HEK293 (cell line): ENCODE measurements around the gene TRAF1.

Source experiments
- SALL2 ChIP-seq: fragments of 450-650 bp; formaldehyde crosslinking; IDR thresholded peaks from 2 replicates; pipeline ENCODE4 v1.5.0; 2017; ENCODE audit warnings: missing biosample characterization, mild to moderate bottlenecking, missing genetic modification characterization, borderline replicate concordance
- ZFP3 ChIP-seq: fragments of 450-650 bp; formaldehyde crosslinking; IDR thresholded peaks from 2 replicates; pipeline ENCODE4 v1.5.1; 2016; ENCODE audit warnings: low read depth, missing biosample characterization, missing genetic modification characterization
- ZNF138 ChIP-seq: fragments of 450-650 bp; formaldehyde crosslinking; IDR thresholded peaks from 2 replicates; pipeline ENCODE4 v1.5.1; 2016; ENCODE audit warnings: missing biosample characterization, missing genetic modification characterization, borderline replicate concordance
- ZNF292 ChIP-seq: fragments of 450-650 bp; formaldehyde crosslinking; IDR thresholded peaks from 2 replicates; pipeline ENCODE4 v1.5.1; 2016; ENCODE audit warnings: low read depth, missing biosample characterization, missing genetic modification characterization, borderline replicate concordance
- ZNF350 ChIP-seq: fragments of 450-650 bp; formaldehyde crosslinking; IDR thresholded peaks from 2 replicates; pipeline ENCODE4 v1.5.0; 2017; ENCODE audit warnings: missing biosample characterization, mild to moderate bottlenecking, missing genetic modification characterization
- ZNF654 ChIP-seq: fragments of 450-650 bp; formaldehyde crosslinking; IDR thresholded peaks from 2 replicates; pipeline ENCODE4 v1.5.1; 2016; ENCODE audit warnings: low read depth, missing biosample characterization, missing genetic modification characterization
- ZNF76 ChIP-seq: fragments of 450-650 bp; formaldehyde crosslinking; IDR thresholded peaks from 2 replicates; pipeline ENCODE4; 2016; ENCODE audit warnings: low read depth, missing biosample characterization, missing genetic modification characterization, borderline replicate concordance
- ZNF768 ChIP-seq: fragments of 450-650 bp; formaldehyde crosslinking; IDR thresholded peaks from 2 replicates; pipeline ENCODE4 v1.5.1; 2018; ENCODE audit warnings: missing biosample characterization, mild to moderate bottlenecking, missing genetic modification characterization
- TF ChIP-seq, protein P1 (sequence below): fragments of 450-650 bp; formaldehyde crosslinking; IDR thresholded peaks from 2 replicates; pipeline ENCODE4 v1.5.1; 2016; ENCODE audit warnings: missing biosample characterization, missing genetic modification characterization
- TF ChIP-seq, protein P2 (sequence below): fragments of 450-650 bp; formaldehyde crosslinking; IDR thresholded peaks from 2 replicates; pipeline ENCODE4 v1.5.1; 2016; ENCODE audit warnings: missing biosample characterization, missing genetic modification characterization
- TF ChIP-seq, protein P3 (sequence below): fragments of 450-650 bp; formaldehyde crosslinking; IDR thresholded peaks from 2 replicates; pipeline ENCODE4 v1.5.1; 2016; ENCODE audit warnings: missing biosample characterization, missing genetic modification characterization
- TF ChIP-seq, protein P4 (sequence below): sonication (generic); formaldehyde crosslinking; IDR thresholded peaks from 2 replicates; pipeline ENCODE4 v1.8.1; 2022; ENCODE audit warnings: mild to moderate bottlenecking, moderate library complexity, missing genetic modification reagents

DNA sequence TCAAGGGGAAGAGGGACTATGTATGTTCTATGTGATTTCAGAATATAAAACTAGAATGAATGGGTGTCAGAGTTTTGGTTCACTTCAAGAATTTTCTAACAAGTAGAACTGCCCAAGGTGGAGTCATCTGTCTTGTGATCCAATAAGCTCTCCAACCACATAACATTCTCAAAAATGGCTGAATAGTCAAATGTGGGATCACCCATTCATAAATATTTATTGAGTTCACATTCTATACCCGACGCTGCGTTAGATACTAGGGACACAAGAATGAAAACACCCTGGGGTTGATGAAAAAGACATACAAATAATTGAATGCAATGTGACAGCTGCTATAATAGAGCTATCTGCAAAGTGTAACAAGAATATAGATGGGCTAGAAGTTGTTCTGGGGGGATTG, 35.3 kb upstream of the TRAF1 start:
- TF ChIP-seq SALL2 (tag by site-specific recombination) (no peak), ZFP3 (tag by site-specific recombination) (no peak), ZNF654 (no peak), ZNF76 (tag by site-specific recombination) (no peak), ZNF292 (no peak), ZNF350 (tag by site-specific recombination) (no peak), ZNF768 (tag by site-specific recombination) (no peak), ZNF138 (tag by site-specific recombination) (no peak)
- TF ChIP-seq, protein P1, sequence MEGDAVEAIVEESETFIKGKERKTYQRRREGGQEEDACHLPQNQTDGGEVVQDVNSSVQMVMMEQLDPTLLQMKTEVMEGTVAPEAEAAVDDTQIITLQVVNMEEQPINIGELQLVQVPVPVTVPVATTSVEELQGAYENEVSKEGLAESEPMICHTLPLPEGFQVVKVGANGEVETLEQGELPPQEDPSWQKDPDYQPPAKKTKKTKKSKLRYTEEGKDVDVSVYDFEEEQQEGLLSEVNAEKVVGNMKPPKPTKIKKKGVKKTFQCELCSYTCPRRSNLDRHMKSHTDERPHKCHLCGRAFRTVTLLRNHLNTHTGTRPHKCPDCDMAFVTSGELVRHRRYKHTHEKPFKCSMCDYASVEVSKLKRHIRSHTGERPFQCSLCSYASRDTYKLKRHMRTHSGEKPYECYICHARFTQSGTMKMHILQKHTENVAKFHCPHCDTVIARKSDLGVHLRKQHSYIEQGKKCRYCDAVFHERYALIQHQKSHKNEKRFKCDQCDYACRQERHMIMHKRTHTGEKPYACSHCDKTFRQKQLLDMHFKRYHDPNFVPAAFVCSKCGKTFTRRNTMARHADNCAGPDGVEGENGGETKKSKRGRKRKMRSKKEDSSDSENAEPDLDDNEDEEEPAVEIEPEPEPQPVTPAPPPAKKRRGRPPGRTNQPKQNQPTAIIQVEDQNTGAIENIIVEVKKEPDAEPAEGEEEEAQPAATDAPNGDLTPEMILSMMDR = no peak
- TF ChIP-seq, protein P2, sequence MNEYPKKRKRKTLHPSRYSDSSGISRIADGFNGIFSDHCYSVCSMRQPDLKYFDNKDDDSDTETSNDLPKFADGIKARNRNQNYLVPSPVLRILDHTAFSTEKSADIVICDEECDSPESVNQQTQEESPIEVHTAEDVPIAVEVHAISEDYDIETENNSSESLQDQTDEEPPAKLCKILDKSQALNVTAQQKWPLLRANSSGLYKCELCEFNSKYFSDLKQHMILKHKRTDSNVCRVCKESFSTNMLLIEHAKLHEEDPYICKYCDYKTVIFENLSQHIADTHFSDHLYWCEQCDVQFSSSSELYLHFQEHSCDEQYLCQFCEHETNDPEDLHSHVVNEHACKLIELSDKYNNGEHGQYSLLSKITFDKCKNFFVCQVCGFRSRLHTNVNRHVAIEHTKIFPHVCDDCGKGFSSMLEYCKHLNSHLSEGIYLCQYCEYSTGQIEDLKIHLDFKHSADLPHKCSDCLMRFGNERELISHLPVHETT (tag by site-specific recombination) = no peak
- TF ChIP-seq, protein P3, sequence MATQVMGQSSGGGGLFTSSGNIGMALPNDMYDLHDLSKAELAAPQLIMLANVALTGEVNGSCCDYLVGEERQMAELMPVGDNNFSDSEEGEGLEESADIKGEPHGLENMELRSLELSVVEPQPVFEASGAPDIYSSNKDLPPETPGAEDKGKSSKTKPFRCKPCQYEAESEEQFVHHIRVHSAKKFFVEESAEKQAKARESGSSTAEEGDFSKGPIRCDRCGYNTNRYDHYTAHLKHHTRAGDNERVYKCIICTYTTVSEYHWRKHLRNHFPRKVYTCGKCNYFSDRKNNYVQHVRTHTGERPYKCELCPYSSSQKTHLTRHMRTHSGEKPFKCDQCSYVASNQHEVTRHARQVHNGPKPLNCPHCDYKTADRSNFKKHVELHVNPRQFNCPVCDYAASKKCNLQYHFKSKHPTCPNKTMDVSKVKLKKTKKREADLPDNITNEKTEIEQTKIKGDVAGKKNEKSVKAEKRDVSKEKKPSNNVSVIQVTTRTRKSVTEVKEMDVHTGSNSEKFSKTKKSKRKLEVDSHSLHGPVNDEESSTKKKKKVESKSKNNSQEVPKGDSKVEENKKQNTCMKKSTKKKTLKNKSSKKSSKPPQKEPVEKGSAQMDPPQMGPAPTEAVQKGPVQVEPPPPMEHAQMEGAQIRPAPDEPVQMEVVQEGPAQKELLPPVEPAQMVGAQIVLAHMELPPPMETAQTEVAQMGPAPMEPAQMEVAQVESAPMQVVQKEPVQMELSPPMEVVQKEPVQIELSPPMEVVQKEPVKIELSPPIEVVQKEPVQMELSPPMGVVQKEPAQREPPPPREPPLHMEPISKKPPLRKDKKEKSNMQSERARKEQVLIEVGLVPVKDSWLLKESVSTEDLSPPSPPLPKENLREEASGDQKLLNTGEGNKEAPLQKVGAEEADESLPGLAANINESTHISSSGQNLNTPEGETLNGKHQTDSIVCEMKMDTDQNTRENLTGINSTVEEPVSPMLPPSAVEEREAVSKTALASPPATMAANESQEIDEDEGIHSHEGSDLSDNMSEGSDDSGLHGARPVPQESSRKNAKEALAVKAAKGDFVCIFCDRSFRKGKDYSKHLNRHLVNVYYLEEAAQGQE (tag by site-specific recombination) = no peak
- TF ChIP-seq, protein P4, sequence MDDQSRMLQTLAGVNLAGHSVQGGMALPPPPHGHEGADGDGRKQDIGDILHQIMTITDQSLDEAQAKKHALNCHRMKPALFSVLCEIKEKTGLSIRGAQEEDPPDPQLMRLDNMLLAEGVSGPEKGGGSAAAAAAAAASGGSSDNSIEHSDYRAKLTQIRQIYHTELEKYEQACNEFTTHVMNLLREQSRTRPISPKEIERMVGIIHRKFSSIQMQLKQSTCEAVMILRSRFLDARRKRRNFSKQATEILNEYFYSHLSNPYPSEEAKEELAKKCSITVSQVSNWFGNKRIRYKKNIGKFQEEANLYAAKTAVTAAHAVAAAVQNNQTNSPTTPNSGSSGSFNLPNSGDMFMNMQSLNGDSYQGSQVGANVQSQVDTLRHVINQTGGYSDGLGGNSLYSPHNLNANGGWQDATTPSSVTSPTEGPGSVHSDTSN (CRISPR knock-in tag) = no peak
